ENCODE results near the gene IRF2.

IRF2 gene

DNA sequence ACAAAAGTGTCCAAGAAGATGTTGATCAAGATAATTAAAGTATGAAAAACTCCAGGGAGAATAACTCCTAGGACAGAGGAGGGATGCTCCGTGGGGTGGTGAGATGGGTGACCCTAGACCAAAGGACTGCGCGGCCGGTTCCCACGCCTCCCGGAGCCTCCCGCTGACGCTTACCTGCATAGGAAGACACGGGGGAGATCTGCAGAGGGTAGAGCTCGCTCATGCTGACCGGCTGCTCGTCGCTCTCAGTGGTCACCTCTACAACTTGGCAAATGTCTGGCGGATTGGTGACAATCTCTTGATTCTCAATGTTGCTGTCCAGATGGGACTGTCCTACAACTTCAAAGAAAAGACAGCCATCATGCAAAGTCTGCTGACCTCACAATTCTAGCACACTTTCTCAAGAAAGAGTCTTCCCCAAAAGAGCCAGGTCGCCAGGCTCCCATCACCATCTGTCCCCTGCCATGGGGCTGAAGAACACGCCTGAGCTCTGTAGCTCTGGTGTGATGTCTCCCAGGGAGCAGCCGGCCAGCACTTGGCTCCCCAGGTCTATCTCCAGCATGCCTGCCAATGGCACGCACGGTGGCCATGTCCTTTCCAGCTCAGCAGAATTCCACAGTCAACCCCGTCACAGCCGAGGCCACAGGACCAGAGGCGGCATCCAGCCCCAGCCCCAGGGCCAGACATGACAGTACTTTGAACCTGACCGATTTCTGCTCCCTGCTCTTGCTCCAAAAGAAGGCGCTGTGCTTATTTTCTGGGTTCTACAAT is 75.4 kb downstream of the IRF2 start:
- no peak overlapping the region for H3K4me2 ChIP-seq (ENCODE audit: low read depth, low read length)
- H3K79me2 ChIP-seq (ENCODE audit: low read length): peaks cover 84% of the 10 kb centered on the region
- no peaks in the 10 kb centered on the region for H3K9me3 ChIP-seq (replicated peaks; ENCODE audit: insufficient read depth, low read length)
- no peaks in the 10 kb centered on the region for H4K20me1 ChIP-seq (ENCODE audit: insufficient read depth, low read length)
- TF ChIP-seq EZH2 (optimal IDR thresholded peaks at IDR 0.05; ENCODE audit: low read depth, low read length): no peak
- TF ChIP-seq, protein P1, sequence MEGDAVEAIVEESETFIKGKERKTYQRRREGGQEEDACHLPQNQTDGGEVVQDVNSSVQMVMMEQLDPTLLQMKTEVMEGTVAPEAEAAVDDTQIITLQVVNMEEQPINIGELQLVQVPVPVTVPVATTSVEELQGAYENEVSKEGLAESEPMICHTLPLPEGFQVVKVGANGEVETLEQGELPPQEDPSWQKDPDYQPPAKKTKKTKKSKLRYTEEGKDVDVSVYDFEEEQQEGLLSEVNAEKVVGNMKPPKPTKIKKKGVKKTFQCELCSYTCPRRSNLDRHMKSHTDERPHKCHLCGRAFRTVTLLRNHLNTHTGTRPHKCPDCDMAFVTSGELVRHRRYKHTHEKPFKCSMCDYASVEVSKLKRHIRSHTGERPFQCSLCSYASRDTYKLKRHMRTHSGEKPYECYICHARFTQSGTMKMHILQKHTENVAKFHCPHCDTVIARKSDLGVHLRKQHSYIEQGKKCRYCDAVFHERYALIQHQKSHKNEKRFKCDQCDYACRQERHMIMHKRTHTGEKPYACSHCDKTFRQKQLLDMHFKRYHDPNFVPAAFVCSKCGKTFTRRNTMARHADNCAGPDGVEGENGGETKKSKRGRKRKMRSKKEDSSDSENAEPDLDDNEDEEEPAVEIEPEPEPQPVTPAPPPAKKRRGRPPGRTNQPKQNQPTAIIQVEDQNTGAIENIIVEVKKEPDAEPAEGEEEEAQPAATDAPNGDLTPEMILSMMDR (IDR thresholded peaks at IDR 0.05; ENCODE audit: low read length): no peak
- no peak for TF ChIP-seq EZH2phosphoT487 (IDR thresholded peaks at IDR 0.05; ENCODE audit: low read length)
- H3K4me1 ChIP-seq (ENCODE audit: low read length): peaks cover 34% of the 10 kb centered on the region
- no peak overlapping the region for H2AFZ ChIP-seq (ENCODE audit: low read length)
- no peak for DNase-seq
- no peak overlapping the region for H3K4me3 ChIP-seq (ENCODE audit: low read length)
- H3K36me3 ChIP-seq (replicated peaks; ENCODE audit: insufficient read depth, low read length): peaks cover 34% of the 10 kb centered on the region
- no peaks in the 10 kb centered on the region for H3K27me3 ChIP-seq (replicated peaks; ENCODE audit: insufficient read depth, low read length)
- H3K27ac ChIP-seq (ENCODE audit: low read length): no peak overlapping the region
- H3F3A ChIP-seq (ENCODE audit: insufficient read depth, low read length): peaks cover 20% of the 10 kb centered on the region
- no peak overlapping the region for H3K9ac ChIP-seq (ENCODE audit: low read length)
- no peaks in the 10 kb centered on the region for H3K9me2 ChIP-seq (replicated peaks; ENCODE audit: insufficient read depth, low read length)

DNA sequence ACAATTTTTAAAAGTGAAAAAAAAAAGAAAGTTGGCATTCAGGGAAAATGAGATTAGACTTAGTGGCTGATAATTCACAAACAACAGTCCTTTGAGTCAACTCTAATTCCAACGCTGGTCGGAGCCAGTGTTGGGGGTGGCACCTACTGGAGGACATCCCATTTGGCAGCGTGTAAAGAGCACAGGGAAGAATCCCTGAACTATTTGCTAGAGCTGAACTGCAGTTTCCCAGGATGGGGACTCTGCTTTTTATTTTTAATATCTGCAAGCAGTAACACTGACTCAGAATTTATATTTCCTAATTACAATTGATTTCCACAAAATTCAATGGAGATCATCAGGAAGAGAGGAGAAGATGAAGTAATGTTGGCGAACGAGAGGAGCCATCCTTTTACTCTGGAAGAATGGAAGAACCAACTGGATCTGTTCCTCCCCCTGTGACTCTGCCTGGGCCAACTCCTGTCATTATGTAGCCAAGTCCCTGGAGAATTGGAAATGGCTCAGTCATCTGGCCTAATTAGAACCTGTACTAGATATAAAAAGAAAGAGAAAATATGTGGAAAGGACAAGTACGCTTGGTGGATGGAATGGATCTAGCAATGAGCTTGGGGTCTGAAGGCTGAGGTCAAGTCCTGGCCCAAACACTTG is 76.7 kb downstream of the IRF2 start:
- TF ChIP-seq EZH2phosphoT487 (IDR thresholded peaks at IDR 0.05; ENCODE audit: low read length) (no peak), EZH2 (optimal IDR thresholded peaks at IDR 0.05; ENCODE audit: low read depth, low read length) (no peak)
- TF ChIP-seq, protein P1 (IDR thresholded peaks at IDR 0.05; ENCODE audit: low read length): no peak
- no peaks in the 10 kb centered on the region for H3K9me3 ChIP-seq (replicated peaks; ENCODE audit: insufficient read depth, low read length)
- H3K27ac ChIP-seq (ENCODE audit: low read length): peak overlapping the region; percentile 80
- peak overlapping the region; percentile 21; the same call in 1 of the 2 replicates for H3K4me2 ChIP-seq (ENCODE audit: low read depth, low read length)
- peaks cover 23% of the 10 kb centered on the region for H3K4me1 ChIP-seq (ENCODE audit: low read length)
- H3K9ac ChIP-seq (ENCODE audit: low read length): 0 out of 2 replicates have a peak overlapping the region, but pooled peaks have one; percentile 1
- peaks cover 85% of the 10 kb centered on the region for H3K79me2 ChIP-seq (ENCODE audit: low read length)
- H3K4me3 ChIP-seq (ENCODE audit: low read length): no peak overlapping the region
- peaks cover 40% of the 10 kb centered on the region for H3K36me3 ChIP-seq (replicated peaks; ENCODE audit: insufficient read depth, low read length)
- DNase-seq: no peak
- H3K27me3 ChIP-seq (replicated peaks; ENCODE audit: insufficient read depth, low read length): no peaks in the 10 kb centered on the region
- no peaks in the 10 kb centered on the region for H3K9me2 ChIP-seq (replicated peaks; ENCODE audit: insufficient read depth, low read length)
- no peaks in the 10 kb centered on the region for H4K20me1 ChIP-seq (ENCODE audit: insufficient read depth, low read length)
- no peak overlapping the region for H2AFZ ChIP-seq (ENCODE audit: low read length)
- H3F3A ChIP-seq (ENCODE audit: insufficient read depth, low read length): peaks cover 16% of the 10 kb centered on the region

DNA sequence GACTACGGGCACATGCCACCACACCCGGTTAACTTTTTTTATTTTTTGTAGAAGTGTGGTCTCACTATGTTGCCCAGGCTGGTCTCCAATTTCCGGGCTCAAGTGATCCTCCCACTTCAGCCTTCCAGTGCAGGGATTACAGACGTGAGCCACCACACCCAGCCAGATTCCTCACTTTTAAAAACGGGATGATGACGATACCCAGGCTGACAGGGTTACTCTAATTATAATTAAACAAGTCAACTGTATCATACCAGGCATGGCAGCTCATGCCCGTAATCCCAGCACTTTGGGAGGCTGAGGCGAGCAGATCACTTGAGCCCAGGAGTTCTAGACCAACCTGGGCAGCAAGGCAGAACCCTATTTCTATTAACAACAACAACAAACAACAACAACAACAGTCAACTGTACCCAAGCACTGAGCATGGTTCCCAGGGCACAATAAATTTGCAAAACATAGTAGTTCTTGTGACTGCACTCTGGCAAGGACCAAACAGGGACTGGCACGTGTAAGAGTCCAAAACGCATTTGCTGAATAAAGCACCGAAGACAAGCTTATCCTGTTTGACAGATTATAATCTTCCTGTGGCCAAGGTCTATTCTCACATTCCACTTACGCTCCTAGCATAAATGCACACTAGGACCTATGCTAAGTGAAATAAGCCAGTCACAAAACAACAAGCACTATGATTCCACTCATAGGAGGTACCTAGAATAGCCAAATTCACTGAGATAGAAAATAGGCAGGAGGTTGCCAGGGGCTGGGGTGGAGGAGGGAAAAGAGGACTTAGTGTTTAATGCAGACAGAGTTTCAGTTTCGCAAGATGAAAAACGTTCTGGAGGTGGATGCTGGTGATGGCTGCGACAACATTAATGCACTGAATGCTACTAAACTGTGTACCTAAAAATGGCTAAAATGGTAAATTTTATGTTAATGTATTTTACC is 77.5 kb downstream of the IRF2 start:
- peak; percentile 82 for DNase-seq
- H3K36me3 ChIP-seq (replicated peaks; ENCODE audit: insufficient read depth, low read length): peaks cover 35% of the 10 kb centered on the region
- no peaks in the 10 kb centered on the region for H3K27me3 ChIP-seq (replicated peaks; ENCODE audit: insufficient read depth, low read length)
- H3K9me2 ChIP-seq (replicated peaks; ENCODE audit: insufficient read depth, low read length): no peaks in the 10 kb centered on the region
- H2AFZ ChIP-seq (ENCODE audit: low read length): no peak overlapping the region
- H3K4me2 ChIP-seq (ENCODE audit: low read depth, low read length): peak overlapping the region; percentile 21
- no peak overlapping the region for H3K4me3 ChIP-seq (ENCODE audit: low read length)
- H3K27ac ChIP-seq (ENCODE audit: low read length): peak overlapping the region; percentile 80
- H3K79me2 ChIP-seq (ENCODE audit: low read length): peaks cover 85% of the 10 kb centered on the region
- TF ChIP-seq EZH2 (optimal IDR thresholded peaks at IDR 0.05; ENCODE audit: low read depth, low read length): no peak
- TF ChIP-seq, protein P1 (IDR thresholded peaks at IDR 0.05; ENCODE audit: low read length): no peak
- no peak for TF ChIP-seq EZH2phosphoT487 (IDR thresholded peaks at IDR 0.05; ENCODE audit: low read length)
- H3K9ac ChIP-seq (ENCODE audit: low read length): peak overlapping the region; percentile 24
- H4K20me1 ChIP-seq (ENCODE audit: insufficient read depth, low read length): no peaks in the 10 kb centered on the region
- peaks cover 23% of the 10 kb centered on the region for H3K4me1 ChIP-seq (ENCODE audit: low read length)
- peaks cover 16% of the 10 kb centered on the region for H3F3A ChIP-seq (ENCODE audit: insufficient read depth, low read length)
- H3K9me3 ChIP-seq (replicated peaks; ENCODE audit: insufficient read depth, low read length): no peaks in the 10 kb centered on the region
